GM13977 (cell line): Measurements from ENCODE around the gene PDE7B.

ENCODE experiments used
- DNase-seq: peaks from one replicate; pipeline ENCODE4 v3.0.0; 2012; ENCODE audit warnings: low spot score
- CTCF ChIP-seq: IDR thresholded peaks from 2 replicates; pipeline ENCODE4 v1.5.1; 2012; ENCODE audit warnings: mild to moderate bottlenecking, control low read depth; ENCODE audit not compliant: insufficient read depth; ENCODE audit errors: extremely low read depth, missing control alignments
- in situ Hi-C: fragments of 300-500 bp; cut with MboI; formaldehyde crosslinking; loops from one replicate; pipeline ENCODE4 v1.12.0; 2022; ENCODE audit warnings: low sequenced_read_pairs, low pct_unique_long_range_greater_than_20kb, mixed read lengths, inconsistent platforms; ENCODE audit not compliant: unreplicated experiment

The PDE7B gene

GRCh38 chr6:136189104-136189503 lies 337.6 kb downstream of the PDE7B start:
- no peak for TF ChIP-seq CTCF
- in situ Hi-C loops: no loop called here
- no peak for DNase-seq

- in situ Hi-C loops: no loop called here
- no peak for TF ChIP-seq CTCF
- no peak for DNase-seq
Measured at GRCh38 chr6:136191606-136192312, 340.3 kb downstream of the PDE7B start.

- in situ Hi-C loops: no loop called here
- TF ChIP-seq CTCF: no peak
- DNase-seq: no peak
Measured at GRCh38 chr6:136192902-136193301, 341.4 kb downstream of the PDE7B start.

GRCh38 chr6:136201732-136202131 lies 350.2 kb downstream of the PDE7B start:
- in situ Hi-C loops: loop anchor here (25.0 kb wide), 2 partner anchors 514 to 664 kb away; no protein-coding TSS in a partner anchor
- DNase-seq: no peak
- TF ChIP-seq CTCF: no peak

GRCh38 chr6:136208783-136209182 lies 357.3 kb downstream of the PDE7B start:
- DNase-seq: no peak
- in situ Hi-C loops: loop anchor here (25.0 kb wide), 2 partner anchors 521 to 671 kb away; no protein-coding TSS in a partner anchor

GRCh38 chr6:136209496-136209895 lies 358.0 kb downstream of the PDE7B start:
- TF ChIP-seq CTCF: no peak
- no peak for DNase-seq
- in situ Hi-C loops: loop anchor here (25.0 kb wide), 2 partner anchors 522 to 672 kb away; no protein-coding TSS in a partner anchor

More at GRCh38 chr6:136208783-136209182, 357.3 kb downstream of the PDE7B start:
- no peak for TF ChIP-seq CTCF
